Tibial artery (tissue), 4 donors: ENCODE results near the gene RPL27.

Experiments
- DNase-seq, 2 donors: peaks; one replicate each; pipeline ENCODE4 v3.0.0-alpha.2; 2019
- H3K27ac ChIP-seq, 2 donors: fragments of 200-600 bp; sonication (generic) in 1 of 2; 1 replicate in 1 of 2; 2 replicates in 1 of 2; pipeline ENCODE4 v1.5.1; 2018 to 2019; ENCODE audit warnings: mild to moderate bottlenecking in 1 of 2
- H3K27me3 ChIP-seq, 2 donors: fragments of 200-600 bp; sonication (generic) in 1 of 2; one replicate each; pipeline versions ENCODE4 v1.5.1 to v1.6.0; 2016 to 2019
- H3K36me3 ChIP-seq, 3 donors: fragments of 200-600 bp; sonication (generic) in 2 of 3; one replicate each; pipeline ENCODE4 v1.5.1; 2016 to 2019; ENCODE audit warnings: mild to moderate bottlenecking in 2 of 3
- H3K4me1 ChIP-seq, 4 donors: fragments of 200-600 bp; sonication (generic) in 2 of 4; 1 replicate in 3 of 4; 2 replicates in 1 of 4; pipeline ENCODE4 v1.5.1; 2016 to 2019
- H3K4me3 ChIP-seq, 2 donors: fragments of 200-600 bp; sonication (generic) in 1 of 2; 1 replicate in 1 of 2; 2 replicates in 1 of 2; pipeline ENCODE4 v1.5.1; 2018 to 2019; ENCODE audit warnings: mild to moderate bottlenecking in 2 of 2
- H3K9me3 ChIP-seq, 3 donors: fragments of 200-600 bp; sonication (generic) in 1 of 3; one replicate each; pipeline ENCODE4 v1.5.1; 2016 to 2019
- CTCF ChIP-seq, 2 experiments: fragments of 200-600 bp in 1 of 2; fragments of 450-650 bp in 1 of 2; IDR thresholded peaks; one replicate each; pipeline ENCODE4 v1.5.1; 2017 to 2019; ENCODE audit warnings: antibody characterized with exemption in 2 of 2, mild to moderate bottlenecking in 1 of 2, moderate library complexity in 1 of 2
- intact Hi-C: fragments of 100-400 bp; cut with DNase I; formaldehyde crosslinking; loops from one replicate; pipeline ENCODE4 v1.15.0; 2023; ENCODE audit warnings: low total_unique reads

RPL27 gene

DNA sequence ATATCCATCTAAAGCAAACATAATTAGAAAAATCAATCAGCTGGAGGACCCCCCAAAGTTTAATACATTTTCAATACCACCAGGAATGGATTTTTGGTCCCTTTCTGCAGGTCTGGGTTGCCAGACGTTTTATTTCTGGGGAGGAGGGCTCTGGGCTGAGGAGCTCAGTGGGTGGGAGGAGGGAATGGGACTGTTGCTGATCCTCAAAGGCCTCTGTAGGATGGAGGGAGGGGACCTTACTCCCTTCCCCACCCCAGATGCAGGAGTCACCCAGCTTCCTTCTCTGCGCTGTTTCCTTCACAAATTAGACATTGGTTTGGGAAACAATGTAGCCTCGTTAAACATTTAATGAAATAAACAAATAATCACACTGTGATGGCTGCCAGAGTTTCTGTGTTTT, 33.4 kb downstream of the RPL27 start:
- H3K4me1 ChIP-seq: no peaks in the 10 kb centered on the region
- no peaks in the 10 kb centered on the region for H3K36me3 ChIP-seq
- H3K27me3 ChIP-seq: no peaks in the 10 kb centered on the region
- no peaks in the 10 kb centered on the region for H3K9me3 ChIP-seq
- no peak overlapping the region for H3K27ac ChIP-seq
- no peak for TF ChIP-seq CTCF (IDR thresholded peaks at IDR 0.05)
- intact Hi-C loops: no loop called here
- no peak overlapping the region for H3K4me3 ChIP-seq
- no peak for DNase-seq

DNA sequence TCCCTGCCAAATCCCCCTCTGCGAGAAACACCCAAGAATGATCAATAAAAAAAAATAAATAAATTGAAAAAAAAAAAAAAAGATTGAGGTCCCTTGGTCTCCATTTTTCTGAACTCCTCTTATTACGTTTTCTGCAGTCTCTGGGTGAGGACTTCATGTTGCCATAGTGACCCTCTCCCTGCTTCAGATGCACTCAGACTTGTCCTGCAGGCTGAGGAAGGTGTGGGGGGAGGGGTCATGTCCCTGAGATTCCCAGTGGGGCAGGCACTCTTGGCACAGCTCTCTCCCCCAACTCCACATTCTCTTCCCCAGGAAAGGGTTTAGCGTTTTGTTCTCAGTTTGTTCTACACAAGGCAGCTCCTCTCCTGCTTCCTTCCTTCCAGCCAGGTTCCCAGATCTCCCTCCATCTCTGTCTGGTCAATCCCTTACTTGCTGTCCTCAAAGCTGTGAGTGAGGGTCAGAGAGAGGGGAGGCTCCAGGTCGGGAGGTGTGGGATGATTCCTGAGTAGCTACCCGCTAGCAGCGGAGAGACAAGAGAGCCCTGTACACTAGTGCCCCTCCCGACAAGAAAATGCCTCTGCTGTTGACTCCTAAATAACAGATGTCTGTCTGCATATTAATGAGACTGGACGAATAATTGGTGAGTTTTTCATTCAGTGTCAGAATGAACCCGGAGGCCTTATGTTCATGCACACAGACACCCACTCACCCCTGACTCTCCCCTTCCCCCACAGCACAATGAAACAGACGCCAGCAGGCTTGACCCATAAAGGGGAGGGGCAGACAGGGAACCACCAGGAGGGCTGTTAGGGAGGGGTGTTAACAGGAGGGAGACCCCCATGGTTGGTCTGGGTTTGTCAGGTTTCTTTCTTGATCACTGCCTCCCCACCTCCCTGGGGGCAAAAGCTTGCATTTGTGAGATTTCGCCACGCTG, 36.0 kb downstream of the RPL27 start:
- no peak for TF ChIP-seq CTCF (IDR thresholded peaks at IDR 0.05)
- H3K27me3 ChIP-seq: no peaks in the 10 kb centered on the region
- no peaks in the 10 kb centered on the region for H3K4me1 ChIP-seq
- no peak overlapping the region for H3K4me3 ChIP-seq
- intact Hi-C loops: no loop called here
- no peak for DNase-seq
- H3K36me3 ChIP-seq: no peaks in the 10 kb centered on the region
- no peak overlapping the region for H3K27ac ChIP-seq
- no peaks in the 10 kb centered on the region for H3K9me3 ChIP-seq

GRCh38 chr17:43034894-43035293, 36.7 kb downstream of the RPL27 start:
- H3K36me3 ChIP-seq: no peaks in the 10 kb centered on the region
- H3K9me3 ChIP-seq: no peaks in the 10 kb centered on the region
- TF ChIP-seq CTCF (IDR thresholded peaks at IDR 0.05): no peak
- H3K27me3 ChIP-seq: no peaks in the 10 kb centered on the region
- no peak for DNase-seq
- H3K27ac ChIP-seq: no peak overlapping the region
- intact Hi-C loops: no loop called here
- no peak overlapping the region for H3K4me3 ChIP-seq
- no peaks in the 10 kb centered on the region for H3K4me1 ChIP-seq

DNA sequence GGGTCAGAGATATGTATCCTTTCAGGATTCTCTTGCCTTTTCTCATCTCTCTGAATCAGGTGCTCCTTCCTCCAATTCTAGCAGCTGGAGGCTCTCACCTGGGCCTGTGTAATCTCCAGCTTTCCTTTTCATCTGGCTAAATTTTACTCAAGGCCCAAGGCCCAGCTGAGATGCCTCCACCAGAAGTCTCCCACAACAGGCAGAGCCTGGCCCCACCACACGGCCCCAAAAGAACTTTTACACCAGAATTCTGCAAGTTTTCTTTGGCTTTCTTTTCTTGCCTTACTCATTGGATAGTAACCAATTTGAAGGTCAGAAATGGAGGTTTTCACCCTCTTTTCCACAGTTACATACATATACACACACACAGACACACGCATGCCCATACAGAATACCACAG, 41.4 kb downstream of the RPL27 start:
- H3K36me3 ChIP-seq: no peaks in the 10 kb centered on the region
- intact Hi-C loops: no loop called here
- no peak for DNase-seq
- no peak for TF ChIP-seq CTCF (IDR thresholded peaks at IDR 0.05)
- no peak overlapping the region for H3K4me3 ChIP-seq
- no peaks in the 10 kb centered on the region for H3K9me3 ChIP-seq
- H3K27ac ChIP-seq: no peak overlapping the region
- H3K27me3 ChIP-seq: no peaks in the 10 kb centered on the region
- H3K4me1 ChIP-seq: no peaks in the 10 kb centered on the region

DNA sequence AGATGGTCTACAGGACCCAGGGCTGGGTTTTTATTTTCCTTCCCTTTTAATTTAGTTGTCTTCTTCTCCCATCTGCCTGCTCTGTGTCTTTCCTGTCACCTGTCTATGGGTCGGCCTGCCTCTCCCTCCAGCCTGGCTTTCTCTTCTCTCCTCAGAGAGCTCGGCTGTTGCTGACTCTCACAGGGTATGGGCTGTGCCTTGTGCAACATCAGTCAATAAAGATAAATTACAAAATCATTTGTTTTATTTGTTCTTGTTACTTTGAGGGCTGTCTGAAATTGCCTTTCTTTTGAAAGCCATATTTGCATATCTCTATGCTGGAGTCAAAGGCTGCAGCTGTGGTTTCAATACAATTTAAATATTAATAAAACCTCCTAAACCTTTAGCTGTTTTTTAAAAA, 42.4 kb downstream of the RPL27 start:
- no peak for TF ChIP-seq CTCF (IDR thresholded peaks at IDR 0.05)
- H3K9me3 ChIP-seq: no peaks in the 10 kb centered on the region
- no peak overlapping the region for H3K4me3 ChIP-seq
- intact Hi-C loops: no loop called here
- no peak overlapping the region for H3K27ac ChIP-seq
- no peaks in the 10 kb centered on the region for H3K36me3 ChIP-seq
- no peak for DNase-seq
- H3K27me3 ChIP-seq: no peaks in the 10 kb centered on the region
- no peaks in the 10 kb centered on the region for H3K4me1 ChIP-seq
